22Rv1 (cell line): Measurements from ENCODE around the gene TTC21B.

Source experiments
- H3K27ac ChIP-seq: fragments of 450-650 bp; 2 replicates; pipeline ENCODE4 v1.5.1; 2017
- CTCF ChIP-seq: fragments of 450-650 bp; IDR thresholded peaks from 2 replicates; pipeline ENCODE4 v1.5.1; 2017; ENCODE audit warnings: mild to moderate bottlenecking
- ZFX ChIP-seq: fragments of 450-650 bp; IDR thresholded peaks from 2 replicates; pipeline ENCODE4 v1.6.1; 2017; ENCODE audit warnings: antibody characterized with exemption, borderline replicate concordance

TTC21B gene

DNA sequence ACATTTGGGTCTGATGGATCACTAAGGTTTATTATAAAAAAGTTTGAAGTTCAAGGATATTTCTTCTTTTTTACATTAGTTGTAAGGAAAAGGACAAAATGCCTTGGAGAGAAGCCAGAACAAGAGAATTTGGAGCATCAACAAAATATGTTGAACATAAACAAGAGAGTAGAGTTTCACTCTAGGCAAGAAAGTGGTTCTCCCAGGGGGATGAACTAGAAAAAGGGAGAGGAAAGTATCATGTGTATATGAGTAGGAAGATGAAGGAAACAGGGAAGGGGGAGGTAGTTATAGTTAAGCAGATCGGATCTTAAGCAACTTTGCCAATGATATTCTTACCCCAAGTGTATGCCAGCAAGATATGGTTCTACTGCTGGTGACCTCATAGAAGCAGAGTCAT, 95.7 kb downstream of the TTC21B start:
- TF ChIP-seq ZFX = no peak
- TF ChIP-seq CTCF = no peak
- H3K27ac ChIP-seq = no peak overlapping the region

GRCh38 chr2:165852394-165852793, 101.2 kb downstream of the TTC21B start:
- H3K27ac ChIP-seq = no peak overlapping the region
- TF ChIP-seq ZFX = no peak
- TF ChIP-seq CTCF = no peak

DNA sequence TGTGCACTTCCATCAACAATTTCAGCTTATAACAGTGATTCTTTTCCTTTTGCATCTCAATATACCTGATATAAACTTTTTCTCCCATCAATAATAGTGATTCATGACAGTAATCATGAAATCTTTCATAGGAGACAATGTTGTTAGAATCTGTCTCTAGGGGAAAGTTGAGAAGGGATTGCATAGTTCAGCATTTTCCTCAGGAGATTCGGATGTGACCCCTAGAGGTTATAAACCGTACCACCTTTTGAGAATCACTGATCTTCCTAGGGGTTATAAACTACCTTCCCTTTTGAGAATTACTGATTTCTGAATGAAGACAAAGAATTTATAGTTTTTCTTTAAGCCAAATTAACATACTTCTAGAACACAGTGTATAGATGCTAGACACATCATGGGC, 106.6 kb downstream of the TTC21B start:
- H3K27ac ChIP-seq = no peak overlapping the region
- TF ChIP-seq CTCF (no peak), ZFX (no peak)

DNA sequence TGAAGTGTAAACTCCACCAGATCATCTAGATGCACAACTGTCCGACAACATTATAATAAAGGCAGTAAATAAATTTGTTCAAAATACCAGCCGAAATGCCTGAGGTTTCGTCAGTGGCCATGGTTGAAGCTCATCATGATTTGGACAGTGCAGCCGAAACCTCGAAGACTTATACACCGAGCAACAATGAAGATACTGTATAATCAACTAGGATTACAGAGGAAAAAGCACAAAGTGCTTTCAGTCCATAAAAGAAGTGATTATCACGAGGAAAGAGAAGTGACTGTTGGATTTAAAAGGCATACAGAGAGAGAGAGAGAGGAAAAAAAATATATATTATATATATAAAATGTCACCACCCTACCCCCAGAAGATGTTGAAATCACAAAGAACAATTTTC, 107.5 kb downstream of the TTC21B start:
- no peak overlapping the region for H3K27ac ChIP-seq
- TF ChIP-seq CTCF (no peak), ZFX (no peak)

DNA sequence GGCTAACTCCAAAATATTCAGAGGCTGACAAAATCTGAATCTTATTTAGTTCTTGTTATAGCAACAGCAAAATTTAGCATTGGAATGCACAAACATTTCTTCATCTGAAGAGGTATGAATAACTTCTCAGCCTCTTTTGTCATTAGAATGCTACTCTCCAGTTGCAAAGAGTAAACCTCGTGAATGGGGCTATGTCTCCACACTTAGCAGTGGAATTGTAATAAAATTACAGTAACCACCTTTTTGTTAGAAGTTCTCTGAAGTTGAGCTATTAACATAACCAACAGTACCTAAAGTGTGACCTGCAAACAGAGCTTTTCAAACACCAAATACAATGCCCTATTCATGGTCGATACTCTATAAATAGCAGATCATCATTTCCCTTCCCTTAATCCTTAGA, 109.4 kb downstream of the TTC21B start:
- TF ChIP-seq ZFX (no peak), CTCF (no peak)
- H3K27ac ChIP-seq = no peak overlapping the region

DNA sequence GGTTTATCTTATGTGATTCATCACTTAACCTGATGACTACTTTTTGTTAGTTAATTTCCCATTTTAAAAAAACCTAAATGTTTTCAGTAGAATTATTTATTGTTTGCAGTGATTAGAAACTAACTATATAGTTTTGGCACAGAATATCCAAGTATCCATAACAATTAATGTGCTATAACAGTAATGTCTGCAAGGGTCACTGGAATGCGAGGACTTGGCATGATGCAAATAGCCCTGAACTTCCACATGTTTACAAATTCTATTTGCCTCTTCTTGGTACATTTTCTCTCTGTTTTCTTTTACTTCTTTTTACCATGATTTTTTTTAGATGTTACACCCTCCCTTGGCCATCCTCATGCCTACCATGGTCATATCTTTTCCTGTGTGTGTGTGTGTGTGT, 110.2 kb downstream of the TTC21B start:
- no peak overlapping the region for H3K27ac ChIP-seq
- no peak for TF ChIP-seq ZFX
- no peak for TF ChIP-seq CTCF

GRCh38 chr2:165840333-165840958, 113.1 kb downstream of the TTC21B start:
- H3K27ac ChIP-seq = no peak overlapping the region
- TF ChIP-seq CTCF = no peak
- TF ChIP-seq ZFX = no peak
